HepG2 (cell line): ENCODE data around the gene SPTBN2. TPM values are rescaled to one million over a fixed set of nuclear protein-coding genes. Genes with fewer than 3 reads are reported as not detected.

ENCODE experiments used
- ATAC-seq: fragments of 200-7000 bp; cut with Tn5 transposase; 3 replicates; pipeline ENCODE4 v1.9.1; 2020; ENCODE audit warnings: mild to moderate bottlenecking, moderate library complexity
- BruUV-seq: library from RNA; stranded (reverse); fragments of 400-500 nt; replicated peaks from 2 replicates; lab custom pipeline; 2021; lab: Mats Ljungman, UMichigan
- CTCF ChIA-PET: fragments of 300-600 bp; formaldehyde crosslinking; extraction: SDS; loops from one replicate; lab custom pipeline; 2021; ENCODE audit warnings: low total read pairs, inconsistent platforms, low intra/inter-chr PET ratio; lab: Yijun Ruan, JAX
- POLR2A ChIA-PET: fragments of 350-600 bp; sonication (Branson Sonifier 250); formaldehyde crosslinking; loops from one replicate; lab custom pipeline; 2020; ENCODE audit warnings: antibody characterized with exemption, inconsistent platforms; lab: Yijun Ruan, JAX
- DNase-seq: peaks from one replicate; pipeline ENCODE4 v3.0.0-alpha.2; 2015; ENCODE audit warnings: low spot score
- FAIRE-seq: peaks from 3 replicates; lab custom pipeline; 2011; peaks lifted over from hg19 to GRCh38; lab: Jason Lieb, UNC
- H2AFZ ChIP-seq: one replicate; pipeline ENCODE4 v1.6.1; 2011; ENCODE audit warnings: low read length, inconsistent platforms
- H3K27ac ChIP-seq: fragments of 300-600 bp; 3 replicates; pipeline ENCODE4 v1.8.0; 2011; ENCODE audit warnings: mixed run types, mild to moderate bottlenecking, mixed read lengths, low read length, inconsistent platforms; ENCODE audit not compliant: insufficient read depth; ENCODE audit errors: extremely low read length
- H3K27me3 ChIP-seq, 2 experiments: fragments of 200-600 bp in 1 of 2; 2 replicates in 1 of 2; 3 replicates in 1 of 2; pipeline versions ENCODE4 v1.6.0 to v1.8.0; 2011; ENCODE audit warnings: low read length in 2 of 2, mild to moderate bottlenecking in 2 of 2, moderate library complexity in 2 of 2, inconsistent platforms in 1 of 2; ENCODE audit not compliant: insufficient read depth in 2 of 2, control insufficient read depth in 1 of 2
- H3K36me3 ChIP-seq, 2 experiments: fragments of 200-600 bp in 1 of 2; replicated peaks in 1 of 2; 2 replicates in 1 of 2; 3 replicates in 1 of 2; pipeline versions ENCODE4 v1.5.1 to v1.8.0; 2011; ENCODE audit warnings: low read length in 2 of 2, inconsistent platforms in 1 of 2; ENCODE audit not compliant: insufficient read depth in 2 of 2, control insufficient read depth in 1 of 2
- H3K4me1 ChIP-seq: 2 replicates; pipeline ENCODE4 v1.5.1; 2012; ENCODE audit warnings: low read length, inconsistent platforms; ENCODE audit not compliant: insufficient read depth
- H3K4me2 ChIP-seq: 2 replicates; pipeline ENCODE4 v1.6.0; 2011; ENCODE audit warnings: low read depth, low read length, inconsistent platforms
- H3K4me3 ChIP-seq, 3 experiments: fragments of 200-600 bp in 1 of 3; sonication (generic), shearing (Covaris generic) in 1 of 3; replicated peaks in 1 of 3; 2 replicates each; pipeline ENCODE4 v1.5.1; 2011 to 2016; ENCODE audit warnings: low read length in 3 of 3, inconsistent platforms in 2 of 3, low read depth in 2 of 3, mild to moderate bottlenecking in 2 of 3, control low read depth in 1 of 3, mixed read lengths in 1 of 3; ENCODE audit not compliant: insufficient read depth in 1 of 3
- H3K79me2 ChIP-seq: one replicate; pipeline ENCODE4 v1.6.1; 2011; ENCODE audit warnings: low read length, inconsistent platforms; ENCODE audit not compliant: insufficient read depth
- H3K9ac ChIP-seq: 2 replicates; pipeline ENCODE4 v1.6.0; 2011; ENCODE audit warnings: mild to moderate bottlenecking, low read depth, low read length, inconsistent platforms; ENCODE audit not compliant: insufficient read depth
- H3K9me3 ChIP-seq: 2 replicates; pipeline ENCODE4 v1.5.1; 2012; ENCODE audit warnings: mild to moderate bottlenecking, low read length
- H4K20me1 ChIP-seq: 2 replicates; pipeline ENCODE4 v1.6.0; 2011; ENCODE audit warnings: inconsistent platforms, mild to moderate bottlenecking, low read length, moderate library complexity; ENCODE audit not compliant: insufficient read depth
- DPF2 ChIP-seq: sonication (generic); formaldehyde crosslinking; IDR thresholded peaks from 2 replicates; pipeline ENCODE4 v1.4.0; 2020; ENCODE audit warnings: mild to moderate bottlenecking, low read depth, missing genetic modification reagents, borderline replicate concordance
- ETV5 ChIP-seq: IDR thresholded peaks from 2 replicates; pipeline ENCODE4 v1.6.1; 2018; ENCODE audit warnings: missing biosample characterization, missing genetic modification reagents, inconsistent platforms, borderline replicate concordance
- HDAC1 ChIP-seq: sonication (generic); formaldehyde crosslinking; IDR thresholded peaks from 2 replicates; pipeline ENCODE4 v1.5.1; 2020; ENCODE audit warnings: mild to moderate bottlenecking, missing genetic modification reagents
- IKZF1 ChIP-seq: fragments of 450-650 bp; IDR thresholded peaks from 2 replicates; pipeline ENCODE4 v1.7.1; 2016
- NBN ChIP-seq: fragments of 450-650 bp; conservative IDR thresholded peaks from 2 replicates; pipeline ENCODE4 v1.6.1; 2017
- NR2F1 ChIP-seq, 2 experiments: fragments of 450-650 bp in 1 of 2; formaldehyde crosslinking in 1 of 2; IDR thresholded peaks; 2 replicates each; pipeline versions ENCODE4 v1.5.0 to v1.6.1; 2016 to 2020; ENCODE audit warnings: mild to moderate bottlenecking in 1 of 2, missing compliant biosample characterization in 1 of 2, missing genetic modification reagents in 1 of 2, moderate library complexity in 1 of 2
- ONECUT2 ChIP-seq: sonication (generic); formaldehyde crosslinking; IDR thresholded peaks from 2 replicates; pipeline ENCODE4 v1.4.0; 2020; ENCODE audit warnings: missing genetic modification reagents
- XBP1 ChIP-seq: sonication (generic); formaldehyde crosslinking; IDR thresholded peaks from 2 replicates; pipeline ENCODE4 v1.5.0; 2020; ENCODE audit warnings: missing genetic modification reagents
- ZNF44 ChIP-seq: sonication (generic); formaldehyde crosslinking; IDR thresholded peaks from 2 replicates; pipeline ENCODE4 v1.5.1; 2020; ENCODE audit warnings: mild to moderate bottlenecking, missing genetic modification reagents
- ZNF772 ChIP-seq: sonication (generic); formaldehyde crosslinking; IDR thresholded peaks from 2 replicates; pipeline ENCODE4 v1.5.0; 2020; ENCODE audit warnings: mild to moderate bottlenecking, missing genetic modification reagents
- WGBS: methylation state at CpG from one replicate; pipeline ENCODE4 v1.1.6; 2017; ENCODE audit warnings: low lambda C conversion rate; 5-methylcytosine and 5-hydroxymethylcytosine counted together
- in situ Hi-C: cut with HindIII; loops from 2 replicates; pipeline ENCODE4 v1.10.0; 2017; ENCODE audit warnings: low pct_unique_long_range_greater_than_20kb; ENCODE audit not compliant: extremely low pct_ligation_motif_present
- intact Hi-C: fragments of 100-400 bp; cut with micrococcal nuclease; formaldehyde crosslinking; loops from one replicate; pipeline ENCODE4 v1.10.0; 2022; ENCODE audit not compliant: unreplicated experiment
- polyA plus RNA-seq, 8 experiments: library from polyadenylated mRNA; depleted of rRNA in 3 of 8; stranded (reverse) in 7 of 8; unstranded in 1 of 8; fragments of >200 nt; fragmentation: Illumina TruSeq in 4 of 8; extraction: Trizol in 4 of 8; gene quantifications; 2 replicates each; pipeline versions ENCODE4 v1.2.1 to v1.2.3, GENCODE V29; 2011 to 2016; ENCODE audit warnings: low read depth in 4 of 8, missing spikeins in 1 of 8, mixed read lengths in 1 of 8; ENCODE audit not compliant: insufficient read depth in 1 of 8
- total RNA-seq, 5 experiments: library from RNA; depleted of rRNA; stranded (reverse); fragments of >200 nt; fragmentation: Illumina TruSeq; extraction: Trizol; gene quantifications; 2 replicates each; pipeline ENCODE4 v1.2.3, GENCODE V29; 2016; ENCODE audit warnings: low read depth in 1 of 5
- TF ChIP-seq, protein P1 (sequence below): sonication (generic); formaldehyde crosslinking; IDR thresholded peaks from 2 replicates; pipeline ENCODE4 v1.5.0; 2020; ENCODE audit warnings: mild to moderate bottlenecking, missing genetic modification reagents
- TF ChIP-seq, protein P2 (sequence below): sonication (generic); formaldehyde crosslinking; IDR thresholded peaks from one replicate; pipeline ENCODE4 v1.5.1; 2020; ENCODE audit warnings: mild to moderate bottlenecking, missing genetic modification reagents; ENCODE audit errors: not compliant biosample characterization
- TF ChIP-seq, protein P3 (sequence below): sonication (generic); formaldehyde crosslinking; IDR thresholded peaks from 2 replicates; pipeline ENCODE4 v1.5.0; 2020; ENCODE audit warnings: missing genetic modification reagents

The SPTBN2 gene
- total and polyA plus RNA-seq, 2 of the 13 experiments (the other 11 are each of a cell fraction or from before 2014, with no cell fraction given), result 0.65 to 4.0 TPM

DNA sequence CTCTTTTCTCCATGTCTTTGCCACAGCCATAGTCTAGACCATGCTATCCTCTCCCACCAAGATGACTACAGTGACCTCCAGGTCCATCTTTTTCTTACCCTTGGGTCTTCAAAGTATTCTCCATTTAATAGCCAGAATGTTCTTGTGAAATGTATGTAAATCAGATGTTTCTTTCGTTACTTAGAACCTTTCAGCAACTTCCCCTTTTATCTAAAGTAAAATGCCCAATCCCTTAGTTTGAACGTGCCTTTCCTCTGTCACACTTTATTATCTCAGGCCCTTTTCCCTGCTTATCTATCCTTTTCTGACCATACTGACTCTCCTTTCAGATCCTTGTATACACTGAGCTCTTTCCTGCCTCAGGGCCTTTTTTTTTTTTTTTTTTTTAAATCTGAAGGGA, 69.3 kb downstream of the SPTBN2 start:
- no peak for ATAC-seq

More for the DNA sequence above, 69.3 kb downstream of the SPTBN2 start:
- H3K36me3 ChIP-seq, result peaks cover 2 to 18% of the 10 kb centered on the region in 2 experiments; a peak in 4 of 5 replicates
- no peak overlapping the region for H3K4me2 ChIP-seq
- BruUV-seq, result no TSS peak
- H3K27ac ChIP-seq, result no peak overlapping the region
- no peaks in the 10 kb centered on the region for H3K27me3 ChIP-seq
- no peaks in the 10 kb centered on the region for H3K79me2 ChIP-seq
- in situ Hi-C loops (no loop called here), intact Hi-C loops (no loop called here)
- 100% methylated on average over 2 of the region's 2 CpGs for WGBS
- H3K9ac ChIP-seq, result no peak overlapping the region
- TF ChIP-seq, protein P1, sequence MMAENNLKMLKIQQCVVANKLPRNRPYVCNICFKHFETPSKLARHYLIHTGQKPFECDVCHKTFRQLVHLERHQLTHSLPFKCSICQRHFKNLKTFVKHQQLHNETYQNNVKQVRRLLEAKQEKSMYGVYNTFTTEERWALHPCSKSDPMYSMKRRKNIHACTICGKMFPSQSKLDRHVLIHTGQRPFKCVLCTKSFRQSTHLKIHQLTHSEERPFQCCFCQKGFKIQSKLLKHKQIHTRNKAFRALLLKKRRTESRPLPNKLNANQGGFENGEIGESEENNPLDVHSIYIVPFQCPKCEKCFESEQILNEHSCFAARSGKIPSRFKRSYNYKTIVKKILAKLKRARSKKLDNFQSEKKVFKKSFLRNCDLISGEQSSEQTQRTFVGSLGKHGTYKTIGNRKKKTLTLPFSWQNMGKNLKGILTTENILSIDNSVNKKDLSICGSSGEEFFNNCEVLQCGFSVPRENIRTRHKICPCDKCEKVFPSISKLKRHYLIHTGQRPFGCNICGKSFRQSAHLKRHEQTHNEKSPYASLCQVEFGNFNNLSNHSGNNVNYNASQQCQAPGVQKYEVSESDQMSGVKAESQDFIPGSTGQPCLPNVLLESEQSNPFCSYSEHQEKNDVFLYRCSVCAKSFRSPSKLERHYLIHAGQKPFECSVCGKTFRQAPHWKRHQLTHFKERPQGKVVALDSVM (CRISPR knock-in tag), result no peak
- TF ChIP-seq, protein P2, sequence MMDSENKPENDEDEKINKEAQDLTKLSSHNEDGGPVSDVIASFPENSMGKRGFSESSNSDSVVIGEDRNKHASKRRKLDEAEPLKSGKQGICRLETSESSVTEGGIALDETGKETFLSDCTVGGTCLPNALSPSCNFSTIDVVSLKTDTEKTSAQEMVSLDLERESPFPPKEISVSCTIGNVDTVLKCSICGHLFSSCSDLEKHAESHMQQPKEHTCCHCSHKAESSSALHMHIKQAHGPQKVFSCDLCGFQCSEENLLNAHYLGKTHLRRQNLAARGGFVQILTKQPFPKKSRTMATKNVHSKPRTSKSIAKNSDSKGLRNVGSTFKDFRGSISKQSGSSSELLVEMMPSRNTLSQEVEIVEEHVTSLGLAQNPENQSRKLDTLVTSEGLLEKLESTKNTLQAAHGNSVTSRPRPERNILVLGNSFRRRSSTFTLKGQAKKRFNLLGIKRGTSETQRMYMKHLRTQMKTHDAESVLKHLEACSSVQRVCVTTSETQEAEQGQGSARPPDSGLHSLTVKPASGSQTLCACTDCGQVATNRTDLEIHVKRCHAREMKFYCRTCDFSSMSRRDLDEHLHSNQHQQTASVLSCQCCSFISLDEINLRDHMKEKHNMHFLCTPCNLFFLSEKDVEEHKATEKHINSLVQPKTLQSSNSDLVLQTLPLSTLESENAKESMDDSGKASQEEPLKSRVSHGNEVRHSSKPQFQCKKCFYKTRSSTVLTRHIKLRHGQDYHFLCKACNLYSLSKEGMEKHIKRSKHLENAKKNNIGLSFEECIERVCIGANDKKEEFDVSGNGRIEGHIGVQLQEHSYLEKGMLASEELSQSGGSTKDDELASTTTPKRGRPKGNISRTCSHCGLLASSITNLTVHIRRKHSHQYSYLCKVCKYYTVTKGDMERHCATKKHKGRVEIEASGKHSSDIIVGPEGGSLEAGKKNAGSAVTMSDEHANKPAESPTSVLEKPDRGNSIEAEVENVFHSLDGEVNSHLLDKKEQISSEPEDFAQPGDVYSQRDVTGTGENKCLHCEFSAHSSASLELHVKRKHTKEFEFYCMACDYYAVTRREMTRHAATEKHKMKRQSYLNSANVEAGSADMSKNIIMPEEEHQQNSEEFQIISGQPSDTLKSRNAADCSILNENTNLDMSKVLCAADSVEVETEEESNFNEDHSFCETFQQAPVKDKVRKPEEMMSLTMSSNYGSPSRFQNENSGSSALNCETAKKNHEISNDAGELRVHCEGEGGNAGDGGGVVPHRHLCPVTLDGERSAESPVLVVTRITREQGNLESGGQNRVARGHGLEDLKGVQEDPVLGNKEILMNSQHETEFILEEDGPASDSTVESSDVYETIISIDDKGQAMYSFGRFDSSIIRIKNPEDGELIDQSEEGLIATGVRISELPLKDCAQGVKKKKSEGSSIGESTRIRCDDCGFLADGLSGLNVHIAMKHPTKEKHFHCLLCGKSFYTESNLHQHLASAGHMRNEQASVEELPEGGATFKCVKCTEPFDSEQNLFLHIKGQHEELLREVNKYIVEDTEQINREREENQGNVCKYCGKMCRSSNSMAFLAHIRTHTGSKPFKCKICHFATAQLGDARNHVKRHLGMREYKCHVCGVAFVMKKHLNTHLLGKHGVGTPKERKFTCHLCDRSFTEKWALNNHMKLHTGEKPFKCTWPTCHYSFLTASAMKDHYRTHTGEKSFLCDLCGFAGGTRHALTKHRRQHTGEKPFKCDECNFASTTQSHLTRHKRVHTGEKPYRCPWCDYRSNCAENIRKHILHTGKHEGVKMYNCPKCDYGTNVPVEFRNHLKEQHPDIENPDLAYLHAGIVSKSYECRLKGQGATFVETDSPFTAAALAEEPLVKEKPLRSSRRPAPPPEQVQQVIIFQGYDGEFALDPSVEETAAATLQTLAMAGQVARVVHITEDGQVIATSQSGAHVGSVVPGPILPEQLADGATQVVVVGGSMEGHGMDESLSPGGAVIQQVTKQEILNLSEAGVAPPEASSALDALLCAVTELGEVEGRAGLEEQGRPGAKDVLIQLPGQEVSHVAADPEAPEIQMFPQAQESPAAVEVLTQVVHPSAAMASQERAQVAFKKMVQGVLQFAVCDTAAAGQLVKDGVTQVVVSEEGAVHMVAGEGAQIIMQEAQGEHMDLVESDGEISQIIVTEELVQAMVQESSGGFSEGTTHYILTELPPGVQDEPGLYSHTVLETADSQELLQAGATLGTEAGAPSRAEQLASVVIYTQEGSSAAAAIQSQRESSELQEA, result no peak
- TF ChIP-seq DPF2 (CRISPR knock-in tag), result no peak
- no peak for TF ChIP-seq XBP1
- TF ChIP-seq NR2F1 (CRISPR knock-in tag; IDR thresholded peaks at IDR 0.05), result no peak
- TF ChIP-seq, protein P3, sequence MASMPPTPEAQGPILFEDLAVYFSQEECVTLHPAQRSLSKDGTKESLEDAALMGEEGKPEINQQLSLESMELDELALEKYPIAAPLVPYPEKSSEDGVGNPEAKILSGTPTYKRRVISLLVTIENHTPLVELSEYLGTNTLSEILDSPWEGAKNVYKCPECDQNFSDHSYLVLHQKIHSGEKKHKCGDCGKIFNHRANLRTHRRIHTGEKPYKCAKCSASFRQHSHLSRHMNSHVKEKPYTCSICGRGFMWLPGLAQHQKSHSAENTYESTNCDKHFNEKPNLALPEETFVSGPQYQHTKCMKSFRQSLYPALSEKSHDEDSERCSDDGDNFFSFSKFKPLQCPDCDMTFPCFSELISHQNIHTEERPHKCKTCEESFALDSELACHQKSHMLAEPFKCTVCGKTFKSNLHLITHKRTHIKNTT (CRISPR knock-in tag), result no peak
- no peak for TF ChIP-seq HDAC1
- TF ChIP-seq ZNF772 (CRISPR knock-in tag), result no peak
- no peak for TF ChIP-seq IKZF1
- TF ChIP-seq ZNF44, result no peak
- TF ChIP-seq NBN, result no peak
- no peak for TF ChIP-seq ETV5
- TF ChIP-seq ONECUT2 (CRISPR knock-in tag), result no peak
- CTCF ChIA-PET, result no interaction called here
- H4K20me1 ChIP-seq, result no peaks in the 10 kb centered on the region
- H3K4me3 ChIP-seq, result no peak overlapping the region
- DNase-seq (no peak), FAIRE-seq (no peak)
- POLR2A ChIA-PET, result interaction anchor here (1.6 kb wide), 1 partner anchor 21 kb away, joined by 6 read pairs; the partner anchor contains the start of gene RBM4
- H3K9me3 ChIP-seq, result no peaks in the 10 kb centered on the region
- H3K4me1 ChIP-seq, result no peaks in the 10 kb centered on the region
- H2AFZ ChIP-seq, result no peak overlapping the region
